ENCODE results near the gene ARPC4.

DNA sequence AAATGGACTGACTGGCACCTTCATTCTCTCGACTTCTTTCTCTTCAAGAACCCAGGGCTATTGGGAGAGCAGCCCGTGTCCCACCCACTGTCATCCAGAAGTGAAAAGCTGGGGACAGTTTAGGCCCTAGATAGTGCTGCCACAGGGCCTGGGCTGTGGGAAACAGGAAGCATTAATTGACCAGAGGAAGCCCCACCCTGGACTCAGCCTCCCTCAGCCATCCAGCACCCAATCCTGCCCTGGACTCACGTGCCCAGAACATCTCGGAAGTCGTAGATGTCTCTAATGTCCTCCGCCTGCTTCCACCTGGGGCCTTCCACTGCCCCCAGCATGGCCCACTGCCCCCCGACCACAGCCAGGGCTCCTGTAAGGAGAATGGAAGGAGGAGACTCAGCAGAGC is 25.5 kb upstream of the ARPC4 start:
- TF ChIP-seq, protein P1, sequence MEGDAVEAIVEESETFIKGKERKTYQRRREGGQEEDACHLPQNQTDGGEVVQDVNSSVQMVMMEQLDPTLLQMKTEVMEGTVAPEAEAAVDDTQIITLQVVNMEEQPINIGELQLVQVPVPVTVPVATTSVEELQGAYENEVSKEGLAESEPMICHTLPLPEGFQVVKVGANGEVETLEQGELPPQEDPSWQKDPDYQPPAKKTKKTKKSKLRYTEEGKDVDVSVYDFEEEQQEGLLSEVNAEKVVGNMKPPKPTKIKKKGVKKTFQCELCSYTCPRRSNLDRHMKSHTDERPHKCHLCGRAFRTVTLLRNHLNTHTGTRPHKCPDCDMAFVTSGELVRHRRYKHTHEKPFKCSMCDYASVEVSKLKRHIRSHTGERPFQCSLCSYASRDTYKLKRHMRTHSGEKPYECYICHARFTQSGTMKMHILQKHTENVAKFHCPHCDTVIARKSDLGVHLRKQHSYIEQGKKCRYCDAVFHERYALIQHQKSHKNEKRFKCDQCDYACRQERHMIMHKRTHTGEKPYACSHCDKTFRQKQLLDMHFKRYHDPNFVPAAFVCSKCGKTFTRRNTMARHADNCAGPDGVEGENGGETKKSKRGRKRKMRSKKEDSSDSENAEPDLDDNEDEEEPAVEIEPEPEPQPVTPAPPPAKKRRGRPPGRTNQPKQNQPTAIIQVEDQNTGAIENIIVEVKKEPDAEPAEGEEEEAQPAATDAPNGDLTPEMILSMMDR (IDR thresholded peaks at IDR 0.05): no peak
- TF ChIP-seq POLR2A (IDR thresholded peaks at IDR 0.05) (no peak), POLR2AphosphoS5 (IDR thresholded peaks at IDR 0.05) (no peak)
